Measurements from ENCODE around the gene NR5A2.
"Not testable (repeated sequence)": the region's sequence is repeated elsewhere in the genome, so short reads cannot be mapped to it uniquely, and the experiment has no call there.

NR5A2 gene

GRCh38 chr1:200166411-200166810 is 138.9 kb downstream of the NR5A2 start:
- no peak for FAIRE-seq

- no peak for FAIRE-seq
Observed at GRCh38 chr1:200168926-200169325, 141.4 kb downstream of the NR5A2 start.

GRCh38 chr1:200172311-200172710 is 144.8 kb downstream of the NR5A2 start:
- FAIRE-seq, result no peak

GRCh38 chr1:200173097-200173618 is 145.6 kb downstream of the NR5A2 start:
- no peak for FAIRE-seq

GRCh38 chr1:200174525-200175295 is 147.2 kb downstream of the NR5A2 start:
- no peak for FAIRE-seq

GRCh38 chr1:200176181-200176580 is 148.7 kb downstream of the NR5A2 start:
- no peak for FAIRE-seq

GRCh38 chr1:200176798-200177197 is 149.3 kb downstream of the NR5A2 start:
- FAIRE-seq, result no peak

GRCh38 chr1:200178340-200178739 is 150.8 kb downstream of the NR5A2 start:
- no peak for FAIRE-seq

- FAIRE-seq, result no peak
Observed at GRCh38 chr1:200179126-200179780, 151.7 kb downstream of the NR5A2 start.

GRCh38 chr1:200179781-200180160 is 152.3 kb downstream of the NR5A2 start:
- no peak for FAIRE-seq

- FAIRE-seq, result no peak
Observed at GRCh38 chr1:200180821-200181220, 153.3 kb downstream of the NR5A2 start.

GRCh38 chr1:200181861-200182260 is 154.4 kb downstream of the NR5A2 start:
- no peak for FAIRE-seq

GRCh38 chr1:200182701-200183100 is 155.2 kb downstream of the NR5A2 start:
- FAIRE-seq, result no peak

- no peak for FAIRE-seq
Observed at GRCh38 chr1:200183637-200184036, 156.1 kb downstream of the NR5A2 start.

GRCh38 chr1:200184196-200184595 is 156.7 kb downstream of the NR5A2 start:
- FAIRE-seq, result no peak

GRCh38 chr1:200185191-200185590 is 157.7 kb downstream of the NR5A2 start:
- not testable (repeated sequence) for FAIRE-seq

GRCh38 chr1:200187332-200187731 is 159.8 kb downstream of the NR5A2 start:
- not testable (repeated sequence) for FAIRE-seq

GRCh38 chr1:200191993-200192392 is 164.5 kb downstream of the NR5A2 start:
- FAIRE-seq, result no peak

GRCh38 chr1:200194477-200194876 is 167.0 kb downstream of the NR5A2 start:
- no peak for FAIRE-seq

- no peak for FAIRE-seq
Observed at GRCh38 chr1:200198236-200198635, 170.7 kb downstream of the NR5A2 start.

GRCh38 chr1:200205216-200205995 is 177.9 kb downstream of the NR5A2 start:
- FAIRE-seq, result no peak

- FAIRE-seq, result no peak
Observed at GRCh38 chr1:200206340-200206739, 178.8 kb downstream of the NR5A2 start.

- no peak for FAIRE-seq
Observed at GRCh38 chr1:200206761-200207160, 179.3 kb downstream of the NR5A2 start.
